ENCODE measurements around the gene TEX36.
"Not testable (repeated sequence)": the region's sequence is repeated elsewhere in the genome, so short reads cannot be mapped to it uniquely, and the experiment has no call there.

GRCh38 chr10:125696884-125697283 lies 13.9 kb upstream of the TEX36 start:
- TF ChIP-seq CTCF, POLR2A (IDR thresholded peaks at IDR 0.05): not testable (repeated sequence)
